GM23338 (cell line): ENCODE results near the gene KIF5A. TPM values are rescaled to one million over a fixed set of nuclear protein-coding genes. Genes with fewer than 3 reads are reported as not detected.
A peak's percentile ranks its signal among the peaks of the same experiment; 100 is the strongest.

Experiments
- ATAC-seq: fragments of 200-7000 bp; cut with Tn5 transposase; 3 replicates; pipeline ENCODE4 v1.9.1; 2020
- DNase-seq: peaks from one replicate; pipeline ENCODE4 v3.0.0-alpha.2; 2015; ENCODE audit warnings: low spot score
- H2AFZ ChIP-seq: fragments of 200-600 bp; sonication (generic); 2 replicates; pipeline ENCODE4 v1.8.0; 2016; ENCODE audit warnings: antibody characterized with exemption, mild to moderate bottlenecking, moderate library complexity
- H3F3A ChIP-seq: fragments of 200-600 bp; sonication (generic); replicated peaks from 2 replicates; pipeline ENCODE4 v1.8.0; 2017; ENCODE audit warnings: antibody characterized with exemption, mixed run types, low read depth
- H3K27ac ChIP-seq: fragments of 200-600 bp; sonication (generic); 2 replicates; pipeline ENCODE4 v1.6.1; 2016; ENCODE audit warnings: low read depth
- H3K27me3 ChIP-seq: fragments of 200-600 bp; sonication (generic); 2 replicates; pipeline ENCODE4 v1.8.0; 2016; ENCODE audit warnings: mild to moderate bottlenecking, mixed run types, moderate library complexity; ENCODE audit not compliant: insufficient read depth
- H3K36me3 ChIP-seq: fragments of 200-600 bp; sonication (generic); 2 replicates; pipeline ENCODE4 v1.8.0; 2016; ENCODE audit warnings: mild to moderate bottlenecking; ENCODE audit not compliant: insufficient read depth
- H3K4me1 ChIP-seq: fragments of 200-600 bp; sonication (generic); 2 replicates; pipeline ENCODE4 v1.8.0; 2016; ENCODE audit warnings: mild to moderate bottlenecking, moderate library complexity; ENCODE audit not compliant: insufficient read depth
- H3K4me2 ChIP-seq: fragments of 200-600 bp; sonication (generic); 2 replicates; pipeline ENCODE4 v1.7.1; 2017; ENCODE audit warnings: mixed run types
- H3K4me3 ChIP-seq: fragments of 200-600 bp; sonication (generic); 2 replicates; pipeline ENCODE4 v1.6.1; 2016; ENCODE audit warnings: mixed run types
- H3K79me2 ChIP-seq: fragments of 200-600 bp; sonication (generic); replicated peaks from 2 replicates; pipeline ENCODE4 v1.8.0; 2017; ENCODE audit warnings: mild to moderate bottlenecking; ENCODE audit not compliant: insufficient read depth
- H3K9me2 ChIP-seq: fragments of 200-600 bp; sonication (generic); 2 replicates; pipeline ENCODE4 v1.8.0; 2017; ENCODE audit not compliant: insufficient read depth
- H4K20me1 ChIP-seq: fragments of 200-600 bp; sonication (generic); replicated peaks from 2 replicates; pipeline ENCODE4 v1.8.0; 2017; ENCODE audit warnings: mild to moderate bottlenecking; ENCODE audit not compliant: insufficient read depth
- H3K27ac Mint-ChIP-seq: 2 replicates; pipeline ENCODE4 v1.8.0; 2020; ENCODE audit warnings: inconsistent platforms, mild to moderate bottlenecking, moderate library complexity, mixed read lengths
- H3K27me3 Mint-ChIP-seq: 3 replicates; pipeline ENCODE4 v1.8.0; 2022; ENCODE audit warnings: low read depth, mild to moderate bottlenecking, moderate library complexity, mixed read lengths, inconsistent platforms; ENCODE audit not compliant: insufficient read depth, poor library complexity
- H3K36me3 Mint-ChIP-seq: 3 replicates; pipeline ENCODE4 v1.8.0; 2021; ENCODE audit warnings: low read depth, mild to moderate bottlenecking, inconsistent platforms, moderate library complexity, mixed read lengths
- H3K4me1 Mint-ChIP-seq: 3 replicates; pipeline ENCODE4 v1.8.0; 2020; ENCODE audit warnings: mild to moderate bottlenecking, inconsistent platforms, mixed read lengths
- H3K4me3 Mint-ChIP-seq: 3 replicates; pipeline ENCODE4 v1.8.0; 2021; ENCODE audit warnings: moderate library complexity, mild to moderate bottlenecking, inconsistent platforms, mixed read lengths
- H3K9me3 Mint-ChIP-seq: 3 replicates; pipeline ENCODE4 v1.8.0; 2020; ENCODE audit warnings: moderate library complexity, mild to moderate bottlenecking, inconsistent platforms, mixed read lengths
- CTCF ChIP-seq, 2 experiments: fragments of 200-600 bp in 1 of 2; sonication (generic) in 1 of 2; conservative IDR thresholded peaks; 2 replicates each; pipeline versions ENCODE4 v1.5.1 to v1.6.1; 2016 to 2017; ENCODE audit warnings: antibody characterized with exemption in 2 of 2, low read depth in 2 of 2, mild to moderate bottlenecking in 2 of 2, moderate library complexity in 1 of 2
- EZH2 ChIP-seq: fragments of 200-600 bp; sonication (generic); IDR thresholded peaks from one replicate; pipeline ENCODE4 v1.8.0; 2017; ENCODE audit warnings: antibody characterized with exemption, mild to moderate bottlenecking, low read depth; ENCODE audit not compliant: unreplicated experiment
- EZH2phosphoT487 ChIP-seq: fragments of 200-600 bp; sonication (generic); IDR thresholded peaks from one replicate; pipeline ENCODE4 v1.8.1; 2018; ENCODE audit warnings: antibody characterized with exemption; ENCODE audit not compliant: unreplicated experiment
- POLR2AphosphoS5 ChIP-seq: IDR thresholded peaks from 2 replicates; pipeline ENCODE4 v1.6.1; 2016; ENCODE audit warnings: antibody characterized with exemption, low read depth
- ZNF462 ChIP-seq: fragments of 250-450 bp; sonication (Bioruptor Pico); IDR thresholded peaks from 2 replicates; pipeline ENCODE4 v1.5.0; 2020; ENCODE audit warnings: mild to moderate bottlenecking, moderate library complexity
- polyA plus RNA-seq: library from polyadenylated mRNA; unstranded; fragments of >200 nt; fragmentation: Nextera tagmentation; extraction: Ambion mirVana; gene quantifications from 2 replicates; pipeline ENCODE4 v1.2.1, GENCODE V29; 2016
- total RNA-seq: library from RNA; depleted of rRNA; stranded (reverse); fragments of >200 nt; shearing (Covaris generic); gene quantifications from 2 replicates; pipeline ENCODE4 v1.2.3, GENCODE V29; 2014
- TF ChIP-seq, protein P1 (sequence below): IDR thresholded peaks from 2 replicates; pipeline ENCODE4 v1.6.1; 2016; ENCODE audit warnings: antibody characterized with exemption

Gene KIF5A
- total and polyA plus RNA-seq, 2 experiments from 2014 or later: 11.1 to 21.3 TPM

GRCh38 chr12:57620245-57620935 lies 70.5 kb downstream of the KIF5A start (continued):
- TF ChIP-seq ZNF462 (CRISPR knock-in tag): no peak

- Histone ChIP-seq H3K4me3 (peak overlapping the region; percentile 59), H3K79me2 (no peaks in the 10 kb centered on the region), H4K20me1 (peaks cover 8% of the 10 kb centered on the region), H2AFZ (peak overlapping the region; percentile 69; the same call in 1 of the 2 replicates), H3F3A (0 out of 2 replicates have a peak, but pooled peaks cover 13% of the 10 kb centered on the region), H3K4me2 (peak overlapping the region; percentile 87), H3K27me3 (peaks cover 100% of the 10 kb centered on the region), H3K9me2 (no peaks in the 10 kb centered on the region), H3K27ac (no peak overlapping the region), H3K4me1 (peaks cover 24% of the 10 kb centered on the region), H3K36me3 (peaks cover 4% of the 10 kb centered on the region; the same call in 1 of the 2 replicates)
- DNase-seq (peak; percentile 62), ATAC-seq (peak; percentile 39)
- peaks cover 8% of the 10 kb centered on the region; the same call in 2 of the 3 replicates for H3K36me3 Mint-ChIP-seq
- no peak overlapping the region for H3K27ac Mint-ChIP-seq
- peak overlapping the region; percentile 71 for H3K4me3 Mint-ChIP-seq
- H3K4me1 Mint-ChIP-seq: peaks cover 22% of the 10 kb centered on the region
- no peaks in the 10 kb centered on the region for H3K9me3 Mint-ChIP-seq
- peak; percentile 87 for TF ChIP-seq EZH2
- peak; percentile 84 for TF ChIP-seq EZH2phosphoT487
- peak in 1 of 2 experiments; percentile 9; a peak in 2 of 4 replicates for TF ChIP-seq CTCF (conservative IDR thresholded peaks at IDR 0.05; ENCODE audit: low read depth in 2 of 2)
- TF ChIP-seq, protein P1, sequence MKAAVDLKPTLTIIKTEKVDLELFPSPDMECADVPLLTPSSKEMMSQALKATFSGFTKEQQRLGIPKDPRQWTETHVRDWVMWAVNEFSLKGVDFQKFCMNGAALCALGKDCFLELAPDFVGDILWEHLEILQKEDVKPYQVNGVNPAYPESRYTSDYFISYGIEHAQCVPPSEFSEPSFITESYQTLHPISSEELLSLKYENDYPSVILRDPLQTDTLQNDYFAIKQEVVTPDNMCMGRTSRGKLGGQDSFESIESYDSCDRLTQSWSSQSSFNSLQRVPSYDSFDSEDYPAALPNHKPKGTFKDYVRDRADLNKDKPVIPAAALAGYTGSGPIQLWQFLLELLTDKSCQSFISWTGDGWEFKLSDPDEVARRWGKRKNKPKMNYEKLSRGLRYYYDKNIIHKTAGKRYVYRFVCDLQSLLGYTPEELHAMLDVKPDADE: no peak
- TF ChIP-seq POLR2AphosphoS5: no peak
- peaks cover 100% of the 10 kb centered on the region for H3K27me3 Mint-ChIP-seq
Observed at GRCh38 chr12:57620936-57621496, 71.2 kb downstream of the KIF5A start.
